NCI-H2081 (cell line): ENCODE measurements around the gene CBFA2T2.

Experiments
- DNase-seq, 2 experiments: peaks; one replicate each; lab custom pipeline; 2025; lab: John Stamatoyannopoulos, UW

CBFA2T2 gene

DNA sequence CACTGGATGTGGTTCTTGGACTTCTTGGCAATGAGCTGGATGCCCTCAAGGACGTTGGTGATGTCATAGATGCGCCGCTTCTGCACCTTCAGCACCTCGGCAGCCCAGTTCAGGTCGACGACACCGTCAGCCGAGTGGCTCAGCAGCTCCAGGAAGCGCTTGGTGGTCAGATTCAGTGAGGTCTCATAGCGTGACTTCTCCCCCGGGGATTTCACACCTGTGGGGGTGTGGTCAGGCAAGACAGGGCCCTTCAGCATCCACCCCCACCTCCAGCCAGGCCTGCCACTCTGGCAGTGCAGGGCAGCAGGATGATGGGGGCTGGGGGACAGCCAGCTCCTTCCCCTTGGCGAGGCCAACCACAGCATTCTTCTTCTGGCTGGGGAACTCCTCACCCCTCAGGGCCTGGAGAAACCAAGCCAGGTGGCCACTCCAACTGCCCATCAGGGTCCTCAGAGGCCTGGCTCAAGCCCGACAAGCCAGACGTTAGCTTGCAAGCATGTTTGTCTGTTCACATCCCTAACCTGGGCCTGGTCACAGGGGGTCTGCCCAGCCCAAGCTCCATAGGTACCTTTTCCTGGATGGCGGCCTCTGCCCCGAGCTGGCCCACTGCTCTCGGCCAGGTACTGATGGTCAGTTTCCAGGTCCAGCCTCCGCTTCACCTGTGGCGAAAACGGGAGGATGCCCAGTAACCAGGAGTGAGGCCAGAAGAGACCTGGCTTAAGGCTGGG, 190.0 kb downstream of the CBFA2T2 start:
- no peak for DNase-seq

- DNase-seq: no peak
Measured at GRCh38 chr20:33680686-33681085, 190.8 kb downstream of the CBFA2T2 start.

GRCh38 chr20:33681288-33681687, 191.4 kb downstream of the CBFA2T2 start:
- DNase-seq: no peak

DNA sequence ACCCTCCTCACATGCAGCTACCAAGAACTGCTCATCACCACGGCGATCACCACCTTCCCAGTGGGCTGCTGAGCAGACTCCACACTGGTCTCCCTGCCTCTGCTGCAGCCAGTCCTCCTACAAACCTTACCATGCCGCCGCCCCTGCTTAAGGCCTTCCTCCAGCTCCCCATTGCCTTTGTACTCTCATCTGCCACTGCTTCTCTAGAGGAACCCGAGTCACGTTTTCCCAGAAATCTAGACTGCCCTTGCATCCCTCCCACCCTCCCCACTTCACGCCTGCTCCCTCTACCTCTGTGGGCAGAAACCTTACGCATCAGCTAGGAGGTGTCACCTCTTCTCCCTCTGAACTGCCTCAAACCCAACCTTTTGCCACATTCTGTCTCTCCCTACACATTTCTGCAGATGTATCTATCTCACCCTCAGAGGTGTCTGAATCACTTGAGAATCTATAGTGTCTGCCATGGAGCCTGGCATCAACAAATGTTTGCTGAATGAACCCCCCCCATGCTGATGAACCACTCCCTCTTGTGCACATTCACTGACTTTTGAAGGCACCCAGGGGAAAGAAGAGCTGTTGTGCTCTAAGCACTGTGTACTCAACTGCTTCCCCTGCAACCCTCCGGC, 191.9 kb downstream of the CBFA2T2 start:
- no peak for DNase-seq

GRCh38 chr20:33684533-33685327, 194.8 kb downstream of the CBFA2T2 start:
- peak; percentile 78 to 90 for DNase-seq

DNA sequence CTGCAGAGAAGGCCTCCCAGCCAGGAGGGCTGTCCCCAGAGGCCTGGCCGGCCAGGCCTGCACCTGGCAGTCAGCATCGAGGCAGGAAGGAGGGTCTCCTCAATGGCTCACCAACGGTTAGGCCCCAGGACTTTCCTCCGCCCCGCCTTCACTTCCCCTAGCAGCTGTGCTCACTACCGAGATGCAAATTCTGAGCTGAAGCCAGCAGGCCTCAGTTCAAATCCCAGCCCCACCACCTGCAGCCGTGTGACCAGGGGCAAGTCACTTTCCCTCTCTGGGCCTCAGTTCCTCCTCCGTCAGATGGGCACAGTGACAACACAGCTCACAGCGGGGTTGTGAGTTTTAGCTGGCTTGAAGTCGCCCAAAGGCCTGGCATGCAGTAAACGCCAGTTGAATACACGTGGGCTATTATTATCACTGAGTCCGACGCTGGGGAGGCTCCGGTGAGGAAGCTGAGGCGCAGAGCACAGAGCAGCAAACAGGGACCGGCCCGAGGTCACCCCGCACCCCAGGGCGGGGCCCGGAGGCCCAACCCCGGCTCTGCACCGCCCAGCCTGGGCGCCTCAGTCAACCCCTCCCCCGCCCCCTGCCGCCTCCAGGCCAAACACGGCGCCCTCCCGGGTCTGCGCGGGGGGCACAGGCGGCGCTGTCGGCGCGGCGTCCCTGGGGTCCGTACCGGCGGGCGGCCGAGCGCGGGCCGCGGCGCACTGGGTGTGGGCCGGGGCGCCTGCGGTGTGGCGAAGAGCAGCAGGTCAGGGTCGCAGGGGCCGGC, 195.6 kb downstream of the CBFA2T2 start:
- peak; percentile 48 to 75 for DNase-seq

- DNase-seq: peak; percentile 95 to 96
Measured at GRCh38 chr20:33686100-33686983, 196.4 kb downstream of the CBFA2T2 start, which contains the start of gene E2F1. TSS of gene E2F1 (minus strand) at chr20:33686385. CDS start at chr20:33686264, 121 bp downstream.

- DNase-seq: no peak
Measured at GRCh38 chr20:33686984-33687366, 197.1 kb downstream of the CBFA2T2 start.

DNA sequence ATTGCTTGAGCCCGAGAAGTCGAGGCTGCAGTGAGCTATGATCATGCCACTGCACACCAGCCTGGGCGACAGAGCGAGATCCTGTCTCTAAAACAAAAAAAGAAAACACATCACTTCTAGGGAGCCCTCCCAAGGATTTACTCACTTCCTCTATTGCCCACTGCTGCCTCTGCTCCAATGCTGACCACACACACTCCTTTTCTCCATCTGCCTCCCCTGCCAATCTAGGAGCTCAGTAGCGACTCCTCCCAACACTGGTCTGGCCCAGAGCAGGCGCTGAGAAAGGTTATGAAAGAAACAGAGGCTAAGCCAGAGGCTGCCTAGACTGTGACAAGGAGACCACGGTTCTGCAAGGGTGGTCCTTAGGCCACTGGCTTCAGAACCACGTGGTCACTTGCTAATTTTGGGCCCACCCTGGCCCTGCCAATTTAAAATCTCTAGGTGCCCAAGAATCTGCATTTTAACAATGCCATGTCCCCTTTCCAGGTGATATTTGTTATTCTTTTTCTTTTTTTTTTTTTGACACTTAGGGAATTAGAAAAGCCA, 197.5 kb downstream of the CBFA2T2 start:
- DNase-seq: no peak

- no peak for DNase-seq
Measured at GRCh38 chr20:33687993-33688937, 198.4 kb downstream of the CBFA2T2 start.

DNA sequence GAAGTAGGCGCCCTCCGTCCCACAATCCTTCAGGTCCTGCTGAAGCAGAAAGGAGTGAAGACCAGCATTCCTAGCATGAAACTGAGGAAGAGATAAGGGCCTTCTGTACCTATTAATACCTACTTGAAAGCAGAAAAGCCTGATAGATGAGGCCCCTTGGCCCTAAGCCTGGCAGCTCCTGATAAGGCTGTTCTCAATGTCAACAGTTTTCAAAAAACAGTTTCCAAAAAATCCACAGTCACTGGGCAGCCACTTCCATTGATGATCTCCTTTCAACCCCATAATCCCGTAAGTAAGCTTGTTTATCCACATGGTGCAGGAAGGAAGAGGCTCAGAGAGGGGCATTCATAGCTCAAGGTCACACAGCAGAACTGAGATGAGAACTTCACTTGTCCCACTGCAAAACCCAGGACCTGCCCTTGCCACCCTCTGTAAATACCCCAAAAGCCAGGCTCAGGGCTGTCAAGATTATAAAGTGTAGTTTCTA, 199.1 kb downstream of the CBFA2T2 start:
- DNase-seq: no peak

DNA sequence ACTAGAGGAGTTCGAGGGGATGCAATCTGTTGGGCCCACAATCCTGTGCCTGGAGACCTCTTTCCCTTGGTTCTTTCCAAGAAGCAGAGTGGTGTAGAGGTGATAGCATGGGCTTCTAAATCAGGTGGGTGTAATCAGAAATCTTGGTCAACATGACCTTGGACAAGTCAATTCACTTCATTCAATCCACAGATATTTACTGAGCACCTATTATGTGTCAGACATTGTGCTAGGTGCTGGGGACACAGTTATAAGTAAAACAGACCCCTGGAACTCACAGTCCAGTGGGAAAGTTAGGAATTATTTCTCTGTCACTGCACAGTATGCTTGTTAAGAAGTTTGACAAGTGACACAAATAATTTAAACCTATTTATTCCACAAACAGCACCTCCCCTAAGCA, 199.6 kb downstream of the CBFA2T2 start:
- no peak for DNase-seq

DNA sequence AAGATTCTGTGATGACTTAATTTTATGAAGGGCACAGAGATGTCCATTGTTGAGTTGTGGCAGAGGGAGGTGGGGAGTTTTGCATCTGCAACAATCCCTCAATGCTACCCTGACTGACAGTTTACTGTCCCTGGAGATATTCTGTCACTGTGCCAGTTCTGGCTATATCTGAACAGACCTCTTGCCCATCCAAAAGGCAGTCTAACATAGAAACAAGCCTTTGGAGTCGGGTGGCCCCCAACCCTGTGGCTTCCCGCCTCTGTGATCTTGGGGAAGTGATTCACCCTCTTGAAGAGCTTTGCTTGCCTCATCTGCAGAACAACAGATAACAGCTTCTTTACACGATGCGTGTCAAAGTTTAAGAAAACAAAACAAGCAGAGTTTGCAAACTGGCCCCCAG, 200.1 kb downstream of the CBFA2T2 start:
- no peak for DNase-seq

- no peak for DNase-seq
Measured at GRCh38 chr20:33693289-33693688, 203.4 kb downstream of the CBFA2T2 start.

GRCh38 chr20:33693741-33694638, 204.1 kb downstream of the CBFA2T2 start:
- peak; percentile 72 to 73 for DNase-seq

DNA sequence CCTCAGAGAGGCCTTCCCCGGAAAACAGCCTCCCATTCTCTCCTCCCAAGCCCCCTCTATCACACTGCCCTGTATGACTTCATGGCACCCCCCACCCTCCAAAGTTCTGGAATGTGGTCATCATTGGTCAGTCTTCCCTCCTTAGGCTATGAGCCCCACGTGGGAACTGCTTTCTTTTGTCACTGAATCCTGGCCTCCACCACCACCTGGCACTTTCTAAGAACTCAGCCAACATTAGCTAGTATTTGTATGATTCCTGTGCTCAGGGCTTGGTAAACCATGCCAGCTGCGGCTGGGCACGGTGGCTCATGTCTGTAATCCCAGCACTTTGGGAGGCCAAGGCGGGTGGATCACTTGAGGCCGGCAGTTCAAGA, 204.7 kb downstream of the CBFA2T2 start:
- no peak for DNase-seq

DNA sequence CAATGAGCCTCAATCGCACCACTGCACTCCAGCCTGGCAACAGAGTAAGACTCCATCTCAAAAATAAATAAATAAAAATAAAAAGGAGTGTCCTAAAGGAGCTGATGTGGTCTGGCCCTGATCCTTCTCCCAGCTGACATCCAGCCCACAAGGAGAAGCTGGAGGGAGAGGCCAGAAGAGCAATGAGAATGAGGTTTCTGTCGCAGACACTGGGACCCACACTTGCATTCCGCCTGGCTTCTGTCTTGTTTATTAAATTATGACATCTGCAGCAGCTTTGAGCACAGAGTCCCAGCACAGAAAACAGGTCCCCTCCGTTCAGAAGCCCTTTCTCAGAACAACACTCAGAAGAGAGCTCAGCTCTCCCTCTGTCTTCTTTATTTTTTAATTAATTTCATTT, 206.6 kb downstream of the CBFA2T2 start:
- no peak for DNase-seq

DNA sequence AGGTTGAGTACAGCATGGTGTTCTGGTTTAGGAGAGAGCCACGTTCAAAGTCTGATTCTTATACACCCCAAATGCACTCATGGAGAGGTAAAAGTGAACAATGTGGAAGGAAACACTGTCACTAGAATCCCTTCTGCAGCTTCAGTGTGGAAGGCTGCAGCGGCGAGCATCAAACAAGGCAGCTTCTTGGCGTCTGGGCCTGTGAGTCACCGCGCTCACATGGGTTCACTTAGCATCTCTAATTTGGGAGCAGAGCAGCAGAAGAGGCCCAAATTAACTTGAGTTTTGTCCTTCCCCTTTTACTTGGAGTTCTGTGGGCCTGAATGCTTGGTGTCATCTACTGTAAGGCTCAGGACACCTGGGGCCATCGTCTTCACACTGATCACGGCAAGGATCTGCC, 207.2 kb downstream of the CBFA2T2 start:
- DNase-seq: no peak
